GM18909 (cell line): ENCODE measurements around the gene EFHD1.
"Not testable (repeated sequence)": the region's sequence is repeated elsewhere in the genome, so short reads cannot be mapped to it uniquely, and the experiment has no call there.

ENCODE experiments used
- ATAC-seq: cut with Tn5 transposase; IDR thresholded peaks from one replicate; pipeline ENCODE4 v1.9.1; 2021; ENCODE audit warnings: mild to moderate bottlenecking; ENCODE audit not compliant: unreplicated experiment, poor library complexity

EFHD1 gene

DNA sequence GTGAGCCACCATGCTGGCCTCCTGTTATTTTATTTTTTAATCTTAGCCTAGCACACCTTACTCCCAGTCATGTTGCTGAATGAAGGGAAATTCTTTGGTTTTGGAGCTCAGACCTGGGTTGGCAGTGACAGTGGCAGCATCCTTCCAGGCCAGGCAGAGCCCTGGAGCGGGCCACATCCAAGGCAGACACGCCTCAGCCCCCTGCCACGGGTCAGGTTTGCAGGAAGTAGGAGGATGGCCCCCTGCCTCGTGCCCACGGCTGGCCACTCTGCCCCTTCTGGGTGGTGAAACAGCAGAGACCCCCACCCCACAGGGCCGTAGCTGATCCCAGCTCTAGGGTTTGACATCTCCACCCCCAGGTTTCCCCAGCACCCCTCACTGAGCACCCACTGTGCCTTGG is 11.7 kb downstream of the EFHD1 start:
- no peak for ATAC-seq

DNA sequence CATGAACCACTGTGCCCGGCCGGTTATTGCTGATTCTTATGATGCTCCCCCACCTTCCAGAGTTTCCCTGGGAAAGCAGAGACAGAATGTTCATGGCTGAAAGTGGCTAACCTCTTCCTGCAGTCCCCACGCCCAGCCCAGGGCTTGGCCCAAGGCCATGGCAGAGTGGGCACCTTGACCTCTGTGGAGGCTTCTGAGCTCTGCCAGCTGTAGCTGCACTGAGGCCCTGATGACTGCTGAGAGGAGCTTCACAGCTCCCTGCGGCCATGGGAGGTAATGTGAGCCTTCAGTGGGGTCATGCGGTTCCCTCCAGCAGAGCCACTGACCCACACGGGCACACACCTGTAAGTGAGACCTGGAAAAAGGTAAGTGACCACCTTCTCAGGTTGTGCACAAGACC is 13.3 kb downstream of the EFHD1 start:
- ATAC-seq, result no peak

DNA sequence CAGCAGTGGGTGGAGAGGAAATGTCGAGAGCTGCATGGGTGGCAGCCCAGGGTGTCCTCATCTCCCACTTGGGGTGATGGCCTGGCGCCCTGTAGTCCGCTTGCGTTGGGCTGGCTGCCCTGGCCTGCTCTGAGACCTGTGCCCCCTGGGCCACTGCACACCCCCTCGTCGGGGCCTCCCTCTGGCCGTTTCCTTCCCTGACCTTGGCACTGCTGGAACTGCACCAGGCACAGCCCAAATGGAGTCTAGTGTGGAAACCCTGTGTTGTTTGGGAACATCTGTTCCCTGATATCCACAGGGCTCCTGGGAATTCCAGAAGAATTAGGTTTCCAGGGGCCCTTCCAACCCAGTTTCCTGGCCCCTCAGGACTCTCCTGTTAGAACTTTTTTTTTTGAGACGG is 13.9 kb downstream of the EFHD1 start:
- no peak for ATAC-seq

DNA sequence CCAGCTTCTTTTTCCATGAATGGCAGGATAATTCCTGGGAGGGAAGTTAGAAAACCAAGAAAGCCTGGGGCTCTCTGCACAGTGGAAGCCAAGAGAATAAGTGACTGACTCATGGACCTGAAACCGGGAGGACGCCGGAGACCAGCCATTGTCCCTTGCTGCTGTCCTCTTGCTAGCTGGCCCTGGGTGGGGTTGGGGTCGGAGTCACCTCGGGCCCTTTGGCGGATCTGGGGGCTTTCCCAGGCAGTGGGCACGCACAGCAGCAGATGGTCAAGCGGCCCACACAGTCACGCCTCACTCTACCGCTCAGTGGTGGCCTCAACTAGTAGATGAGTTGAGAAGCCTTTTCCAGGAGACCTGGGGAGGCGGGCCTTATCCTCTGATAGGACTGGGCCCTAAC is 15.6 kb downstream of the EFHD1 start:
- ATAC-seq, result no peak

DNA sequence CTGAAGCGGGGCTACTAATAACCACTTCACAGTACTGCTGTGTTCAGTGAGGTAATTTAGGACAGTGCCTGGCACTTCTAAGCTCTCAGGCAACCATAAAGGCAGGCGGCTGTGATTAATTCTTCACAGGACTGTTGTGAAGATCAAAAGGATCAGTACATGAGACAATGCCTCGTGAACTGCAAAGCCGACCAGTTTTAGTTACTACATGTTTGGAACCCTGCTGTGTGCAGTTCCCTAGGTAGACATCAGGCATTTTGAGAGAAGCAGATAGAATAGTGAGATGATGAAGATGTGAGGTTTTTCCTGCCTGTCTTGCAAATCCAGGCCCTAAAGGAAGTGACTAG is 19.1 kb downstream of the EFHD1 start:
- no peak for ATAC-seq

DNA sequence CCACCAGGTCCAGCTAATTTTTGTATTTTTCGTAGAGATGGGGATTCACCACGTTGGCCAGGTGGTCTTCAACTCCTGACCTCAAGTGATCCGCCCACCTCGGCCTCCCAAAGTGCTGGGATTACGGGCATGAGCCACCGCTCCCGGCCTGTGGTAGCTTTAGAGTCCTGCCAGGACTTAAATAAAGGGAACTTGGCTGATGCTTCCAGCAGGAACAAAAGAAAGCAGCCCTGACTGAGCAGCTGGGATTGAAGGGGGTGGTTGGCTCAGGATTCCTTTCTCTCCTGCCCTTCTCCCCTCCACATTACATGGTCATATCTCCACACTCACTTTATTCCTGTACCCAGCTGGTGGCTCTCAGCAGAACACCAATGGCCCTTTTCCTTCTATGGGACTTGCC is 20.0 kb downstream of the EFHD1 start:
- no peak for ATAC-seq

DNA sequence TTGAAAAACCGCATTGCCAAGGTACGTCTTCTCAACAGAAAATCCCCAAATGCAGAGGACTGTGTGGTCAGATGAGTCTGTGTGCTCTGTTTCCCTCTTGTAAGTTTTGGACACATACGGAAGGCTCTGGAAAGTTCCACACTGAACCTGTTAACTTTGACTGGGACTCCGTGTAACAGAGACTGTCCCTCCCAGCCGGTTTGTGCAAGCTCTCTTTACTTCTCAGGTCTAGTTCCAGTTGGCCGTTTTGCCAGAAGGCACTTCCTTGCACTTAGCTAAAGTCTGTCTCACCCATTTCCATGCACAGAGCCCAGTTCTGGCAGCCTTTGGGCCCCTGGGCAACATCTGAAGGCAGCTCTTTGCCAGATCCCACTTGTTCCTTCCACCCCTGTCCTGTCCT is 22.0 kb downstream of the EFHD1 start:
- no peak for ATAC-seq

DNA sequence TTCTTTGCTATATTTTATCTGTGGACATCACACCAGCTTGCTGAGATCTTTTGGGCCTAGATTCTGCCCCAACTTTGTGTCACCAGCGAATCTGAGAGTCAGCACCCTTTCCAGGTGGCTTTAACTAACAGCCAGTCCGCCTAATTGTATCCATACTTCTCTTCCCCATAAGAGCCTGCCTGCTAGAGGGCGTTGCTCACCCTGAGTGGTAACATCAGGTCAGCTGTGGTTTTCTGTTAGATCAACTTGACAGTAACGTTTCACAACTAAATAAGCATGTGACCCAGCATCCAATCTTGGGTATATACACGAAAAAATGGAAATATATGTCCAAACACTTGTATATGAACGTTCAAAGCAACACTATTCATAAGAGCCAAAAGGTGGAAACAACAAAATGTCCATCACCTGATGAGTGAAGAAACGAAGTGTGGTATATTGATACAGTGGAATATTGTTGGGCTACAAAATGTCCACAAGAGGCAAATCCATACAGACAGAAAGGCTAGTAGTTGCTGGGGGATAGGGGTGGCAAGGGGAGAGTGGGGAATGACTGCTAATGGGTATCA is 24.9 kb downstream of the EFHD1 start:
- no peak for ATAC-seq

DNA sequence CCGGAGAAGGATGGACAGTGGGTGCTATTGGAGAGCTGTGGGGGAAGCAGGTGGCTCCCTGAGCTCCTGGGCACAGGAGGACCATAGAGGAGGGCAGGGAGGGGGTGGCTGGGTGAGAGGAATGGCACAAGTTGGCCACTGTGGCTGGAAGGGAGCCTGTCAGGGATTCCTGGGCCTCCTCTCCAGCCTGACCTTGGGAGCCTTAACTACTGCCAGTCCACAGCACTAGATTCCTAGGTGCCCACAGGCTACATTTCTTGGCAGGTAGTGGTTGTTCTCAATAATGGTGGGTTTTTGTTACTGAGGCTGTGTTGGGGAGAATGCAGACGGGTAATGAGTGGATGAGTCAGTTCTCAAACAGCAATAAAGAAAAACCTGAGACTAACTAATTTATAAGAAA is 26.0 kb downstream of the EFHD1 start:
- no peak for ATAC-seq

DNA sequence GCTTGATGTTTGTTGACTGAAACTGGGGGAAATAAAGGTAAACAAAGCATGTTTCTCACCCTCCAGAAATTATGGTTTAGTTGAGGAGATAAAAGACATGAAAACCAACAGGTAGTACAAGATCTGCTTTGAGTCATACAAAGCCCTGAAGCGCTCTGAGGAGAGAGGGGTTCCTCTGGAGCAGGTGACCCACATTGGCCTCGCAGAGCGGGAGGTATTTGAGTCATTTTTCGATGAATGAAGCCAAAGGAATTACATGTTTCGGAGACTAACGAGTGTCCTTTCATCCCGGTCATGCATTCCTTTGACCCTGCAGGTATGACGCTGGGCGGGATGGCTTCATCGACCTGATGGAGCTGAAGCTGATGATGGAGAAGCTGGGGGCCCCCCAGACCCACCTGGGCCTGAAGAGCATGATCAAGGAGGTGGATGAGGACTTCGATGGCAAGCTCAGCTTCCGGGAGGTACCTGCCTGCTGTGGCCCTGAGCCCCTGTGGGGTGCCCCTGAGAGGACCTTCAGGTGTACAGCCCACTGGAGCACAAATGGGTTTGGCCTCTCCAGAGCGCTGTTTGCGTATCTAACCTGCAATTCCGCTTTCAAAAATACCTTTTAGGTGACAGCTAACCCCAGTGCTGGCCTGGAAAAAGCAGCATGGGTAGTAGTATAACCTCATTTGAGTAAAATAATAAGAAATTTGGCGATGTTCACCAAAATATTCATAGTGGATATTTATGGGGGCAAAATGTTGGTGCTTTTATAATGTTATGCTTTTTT is 29.3 kb downstream of the EFHD1 start:
- ATAC-seq, result no peak

DNA sequence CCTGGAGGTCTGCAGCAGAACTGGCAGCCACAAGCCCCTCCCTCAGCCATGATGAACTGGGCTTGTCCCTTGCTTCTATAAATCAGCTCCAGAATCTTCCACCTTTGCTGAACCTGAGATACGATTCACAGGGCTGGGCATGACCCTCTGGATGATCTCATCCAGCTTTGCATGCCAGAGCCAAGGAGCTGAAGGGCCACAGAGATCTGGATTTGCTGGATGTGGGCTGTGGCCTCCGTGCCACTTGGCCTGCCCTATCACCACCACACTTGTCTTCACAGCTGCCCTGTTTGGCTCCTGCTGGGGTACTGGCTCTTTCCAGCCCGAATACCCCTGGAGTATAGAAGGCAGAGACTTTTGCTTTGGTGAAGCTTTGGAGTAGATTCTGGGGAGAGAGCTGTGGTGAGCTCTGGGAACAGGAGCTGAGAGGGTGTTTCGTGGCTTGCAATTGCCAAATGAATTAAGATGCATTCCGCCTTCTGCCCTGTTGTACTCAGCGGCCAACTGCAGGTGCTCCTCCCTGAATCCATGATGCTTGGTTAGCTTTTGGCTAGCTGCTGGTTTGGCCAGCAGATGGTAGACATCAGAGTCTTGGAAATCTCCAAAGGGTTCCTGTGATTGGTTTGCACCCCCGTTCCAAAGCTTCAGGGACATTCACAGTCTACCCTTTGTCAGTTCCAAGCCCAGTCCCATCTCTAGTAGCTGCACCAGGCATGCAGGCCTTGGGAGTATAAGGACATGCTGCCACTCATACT is 32.8 kb downstream of the EFHD1 start:
- ATAC-seq, result no peak

DNA sequence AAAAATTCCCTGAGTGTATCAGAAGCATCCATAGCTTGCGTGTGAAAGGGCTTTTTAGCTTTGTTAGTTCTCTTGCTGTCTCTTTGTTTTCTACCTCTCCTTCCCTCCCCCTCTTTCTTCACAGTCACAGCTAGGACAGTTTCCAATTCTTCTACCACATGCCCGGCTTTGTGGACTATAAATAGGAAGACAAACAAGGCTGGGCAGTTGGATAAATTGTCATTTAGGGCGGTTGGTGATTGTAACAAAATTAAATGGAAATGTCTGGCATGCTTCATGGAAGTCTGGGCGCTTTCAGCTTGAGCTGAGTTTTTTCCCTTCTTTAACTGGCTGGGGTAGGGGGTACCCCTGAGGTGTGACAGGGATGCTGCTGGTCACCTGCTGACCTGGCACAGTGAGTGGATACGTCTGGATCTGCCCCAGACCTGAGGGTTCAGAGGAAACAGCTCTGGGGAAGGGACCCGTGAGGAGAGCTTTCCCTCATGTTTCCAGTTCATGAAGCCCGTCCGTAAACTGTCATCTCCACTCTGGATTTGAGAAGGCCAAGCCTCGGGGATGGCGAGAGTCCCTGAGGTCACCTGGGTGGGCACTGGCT is 34.7 kb downstream of the EFHD1 start:
- no peak for ATAC-seq

DNA sequence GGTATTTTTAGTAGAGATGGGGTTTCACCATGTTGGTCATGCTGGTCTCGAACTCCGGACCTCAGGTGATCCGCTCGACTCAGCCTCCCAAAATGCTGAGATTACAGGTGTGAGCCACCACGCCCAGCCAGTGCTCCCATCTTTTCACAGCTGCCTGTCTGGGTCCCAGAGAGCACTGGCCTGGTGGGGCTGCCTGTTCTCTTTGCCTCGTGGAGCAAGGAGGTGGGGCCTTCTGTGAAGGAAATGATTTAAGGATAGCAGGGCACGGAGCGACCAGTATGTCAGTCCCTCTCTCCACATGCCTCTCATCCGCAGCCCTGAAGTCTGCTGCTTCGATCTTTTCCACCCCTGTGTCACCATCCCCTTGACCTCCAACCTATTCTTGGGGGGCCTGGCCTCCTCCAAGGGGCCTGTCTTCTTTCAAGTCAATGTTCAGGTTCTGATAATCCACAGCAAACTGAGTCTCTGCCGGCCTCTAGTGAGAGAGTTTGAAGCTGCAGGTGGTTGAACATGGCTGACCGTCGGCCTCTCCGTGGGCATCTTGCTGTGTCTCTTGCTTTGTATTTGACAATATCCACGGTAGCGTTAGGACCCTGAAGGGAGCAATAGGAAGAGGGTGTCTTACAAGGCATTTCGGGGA is 35.5 kb downstream of the EFHD1 start:
- no peak for ATAC-seq

DNA sequence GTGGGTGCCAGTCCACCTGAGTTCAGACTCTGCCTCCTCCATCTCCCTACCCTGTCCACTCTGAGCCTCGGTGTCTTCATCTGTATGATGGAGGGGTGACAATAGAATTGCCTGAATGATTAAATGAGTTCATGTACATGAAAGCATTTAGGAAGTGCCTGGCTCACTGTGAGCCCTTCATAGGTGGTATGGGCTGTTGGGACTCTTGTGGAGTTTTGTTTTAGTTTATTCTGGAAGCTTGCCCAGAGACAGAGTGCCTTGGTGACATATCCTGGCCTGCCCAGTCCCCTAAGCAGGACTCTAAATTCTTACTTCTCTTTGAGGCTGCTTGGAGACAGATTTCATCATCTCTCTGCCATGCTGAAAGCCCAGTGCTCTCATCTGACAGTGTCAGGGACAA is 39.2 kb downstream of the EFHD1 start:
- ATAC-seq, result no peak

DNA sequence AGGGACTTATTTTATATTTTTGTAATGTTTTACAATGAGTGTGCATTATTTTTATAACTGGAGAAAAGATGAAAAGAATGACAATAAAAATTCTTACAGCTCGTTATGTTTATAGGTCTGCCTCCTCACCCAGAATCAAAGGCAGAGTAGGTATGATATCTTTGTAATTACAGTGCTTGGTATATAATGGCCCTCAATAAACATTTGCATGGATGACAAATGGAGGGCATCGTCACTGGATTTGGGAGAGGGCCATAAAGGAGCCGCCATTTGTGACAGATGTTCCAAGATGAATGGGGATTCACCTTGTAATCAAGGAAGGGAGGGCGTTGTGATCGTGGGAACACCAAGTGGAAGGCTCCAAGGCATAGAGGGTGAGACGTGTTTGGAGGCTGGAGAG is 41.1 kb downstream of the EFHD1 start:
- ATAC-seq, result no peak

DNA sequence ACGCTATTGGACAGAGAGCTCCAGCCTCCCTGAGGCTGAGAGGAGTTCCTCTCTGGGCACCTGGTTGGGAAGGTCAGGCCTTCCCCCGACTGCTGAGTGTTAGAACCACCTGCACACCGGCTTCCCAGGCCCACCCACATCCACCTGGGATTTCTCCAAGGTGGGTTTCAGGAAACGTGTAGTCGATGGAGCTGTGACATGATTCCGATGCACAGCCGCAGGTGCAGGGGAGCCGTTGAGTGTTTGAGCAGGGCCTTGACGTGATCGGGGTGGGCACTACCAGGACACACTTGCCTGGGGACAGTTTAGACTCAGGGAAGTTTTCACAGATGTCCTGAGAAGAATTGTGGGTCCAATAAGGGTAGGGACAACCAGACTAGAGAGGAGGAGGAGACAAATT is 42.0 kb downstream of the EFHD1 start:
- ATAC-seq, result no peak

DNA sequence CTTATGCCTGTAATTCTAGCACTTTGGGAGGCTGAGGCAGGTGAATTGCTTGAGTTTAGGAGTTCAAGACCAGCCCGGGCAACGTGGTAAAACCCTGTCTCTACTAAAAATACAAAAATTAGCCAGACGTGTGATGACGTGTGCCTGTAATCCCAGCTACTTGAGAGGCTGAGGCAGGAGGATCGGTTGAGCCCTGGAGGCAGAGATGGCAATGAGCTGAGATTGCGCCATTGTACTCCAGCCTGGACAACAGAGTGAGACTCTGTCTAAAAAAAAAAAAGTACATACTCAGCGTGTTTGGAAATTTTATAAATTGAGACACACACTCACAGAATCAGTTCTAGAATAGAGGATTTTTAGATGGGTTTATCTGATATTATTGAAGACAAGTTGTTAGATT is 46.6 kb downstream of the EFHD1 start:
- no peak for ATAC-seq

DNA sequence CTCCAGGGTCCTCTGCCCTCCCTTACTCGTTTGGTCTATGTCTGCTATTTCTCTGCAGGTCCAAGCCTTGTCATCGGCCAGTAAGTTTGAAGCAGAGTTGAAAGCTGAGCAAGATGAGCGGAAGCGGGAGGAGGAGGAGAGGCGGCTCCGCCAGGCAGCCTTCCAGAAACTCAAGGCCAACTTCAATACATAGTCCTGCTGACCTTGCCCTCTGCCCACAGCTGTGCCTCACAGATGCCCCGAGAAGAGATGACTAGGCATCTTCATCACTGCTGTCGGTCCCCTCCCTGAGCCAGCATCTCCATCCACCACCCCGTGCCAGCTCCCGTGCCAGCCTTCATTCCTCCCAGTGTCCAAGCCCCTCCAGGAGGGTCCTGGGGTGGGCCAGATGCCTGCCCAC is 48.1 kb downstream of the EFHD1 start:
- ATAC-seq, result no peak

DNA sequence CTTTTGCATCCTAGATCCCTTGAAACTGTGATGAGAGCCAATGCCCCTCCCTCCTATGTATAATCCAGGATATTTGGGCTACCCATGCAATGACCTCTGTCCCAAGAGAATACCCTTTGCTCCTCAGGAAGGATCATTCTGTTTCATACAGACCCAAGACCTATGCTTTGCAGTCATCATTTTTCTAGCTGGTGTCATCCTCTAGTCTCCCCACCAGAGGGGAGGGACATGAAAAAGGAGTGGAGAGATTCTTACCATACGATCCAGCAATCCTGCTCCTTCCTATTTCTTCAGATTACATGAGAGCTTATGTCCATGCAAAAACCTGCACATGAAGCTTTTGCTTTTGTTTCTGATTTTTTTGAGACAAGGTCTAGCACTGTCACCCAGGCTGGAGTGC is 50.0 kb downstream of the EFHD1 start:
- no peak for ATAC-seq

DNA sequence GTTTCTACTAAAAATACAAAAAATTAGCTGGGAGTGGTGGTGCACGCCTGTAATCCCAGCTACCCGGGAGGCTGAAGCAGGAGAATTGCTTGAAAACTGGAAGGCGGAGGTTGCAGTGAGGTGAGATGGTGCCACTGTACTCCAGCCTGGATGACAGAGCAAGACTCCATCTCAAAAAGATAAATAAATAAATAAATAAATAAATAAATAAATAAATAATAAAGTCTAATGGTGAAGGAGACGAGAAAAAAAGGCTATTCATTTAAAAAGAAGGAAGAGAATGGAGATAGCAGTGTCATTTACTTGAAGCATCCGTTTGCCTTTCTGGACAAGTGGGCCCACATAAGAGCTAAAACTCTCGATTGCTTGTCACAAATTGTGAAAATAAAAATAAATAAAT is 52.0 kb downstream of the EFHD1 start:
- ATAC-seq, result not testable (repeated sequence)
